ENCODE measurements around the gene IVNS1ABP.

- TF ChIP-seq POLR2A (IDR thresholded peaks at IDR 0.05; ENCODE audit: low read depth, low read length) (no peak), EP300 (IDR thresholded peaks at IDR 0.05; ENCODE audit: borderline replicate concordance in 1 of 2, control insufficient read depth in 1 of 2, low read depth in 2 of 2, low read length in 2 of 2) (no peak), POLR2AphosphoS2 (IDR thresholded peaks at IDR 0.05; ENCODE audit: low read depth, low read length) (no peak), EZH2 (IDR thresholded peaks at IDR 0.05; ENCODE audit: borderline replicate concordance, control insufficient read depth, low read depth, low read length) (no peak), GABPA (IDR thresholded peaks at IDR 0.05; ENCODE audit: low read depth) (no peak)
Observed at GRCh38 chr1:185297982-185298381, 19.1 kb downstream of the IVNS1ABP start.

All from GM12878 (cell line).